GM18951 (cell line): ENCODE data around the gene FAM53C.

Experiments
- POLR2A ChIP-seq: IDR thresholded peaks from 4 replicates; pipeline ENCODE4 v1.6.1; 2011; ENCODE audit warnings: mild to moderate bottlenecking; ENCODE audit not compliant: insufficient read length, insufficient read depth; ENCODE audit errors: extremely low read depth
- in situ Hi-C: fragments of 300-500 bp; cut with MboI; formaldehyde crosslinking; loops from one replicate; pipeline ENCODE4 v1.12.0; 2022; ENCODE audit warnings: low sequenced_read_pairs, mixed read lengths, inconsistent platforms; ENCODE audit not compliant: unreplicated experiment

Gene FAM53C

DNA sequence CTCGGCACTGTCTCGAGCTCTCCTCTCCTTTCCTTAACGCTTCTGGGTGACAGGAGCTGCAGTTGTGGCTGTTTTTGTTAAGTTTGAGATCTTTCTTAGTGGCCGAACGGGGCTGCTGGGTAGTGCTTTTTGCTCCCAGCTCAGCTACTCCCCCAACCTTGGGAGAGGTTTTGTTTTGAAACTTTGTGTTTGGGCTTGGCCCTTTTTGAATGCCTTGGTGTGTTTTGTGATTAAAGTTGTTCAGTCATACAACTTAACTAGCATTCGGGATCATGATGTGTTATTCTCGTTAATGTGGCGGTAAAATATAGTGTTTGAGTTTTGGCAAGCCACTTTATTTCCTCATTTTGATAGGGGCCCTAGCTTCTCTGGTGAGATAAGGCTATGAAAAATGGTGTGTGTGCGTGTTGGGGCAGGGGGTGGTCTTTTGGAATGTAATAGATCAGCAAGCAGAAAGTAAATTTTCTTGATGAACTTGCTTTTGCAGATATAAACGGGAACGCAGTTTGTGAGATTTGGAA lies 15.6 kb downstream of the FAM53C start:
- TF ChIP-seq POLR2A = no peak
- in situ Hi-C loops = no loop called here

DNA sequence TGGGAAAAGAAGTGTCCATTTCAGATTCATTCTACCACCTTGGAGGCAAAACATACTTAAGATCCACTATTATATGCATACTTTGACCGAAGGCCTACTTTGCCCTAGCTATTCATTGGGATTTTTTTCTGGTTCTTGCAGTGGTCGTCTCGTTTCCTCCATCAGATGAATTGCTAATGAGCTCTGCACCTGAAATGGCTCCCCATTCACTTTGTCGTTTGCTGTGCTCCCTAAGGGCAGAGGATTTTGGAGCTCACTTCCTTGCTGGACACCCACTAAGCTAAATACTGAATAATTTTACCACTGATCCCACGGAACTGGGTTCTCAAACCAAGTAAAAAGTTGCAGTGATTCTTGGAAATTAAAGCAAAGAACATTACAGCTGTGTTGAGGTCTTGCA lies 16.3 kb downstream of the FAM53C start:
- in situ Hi-C loops = no loop called here
- TF ChIP-seq POLR2A = no peak

DNA sequence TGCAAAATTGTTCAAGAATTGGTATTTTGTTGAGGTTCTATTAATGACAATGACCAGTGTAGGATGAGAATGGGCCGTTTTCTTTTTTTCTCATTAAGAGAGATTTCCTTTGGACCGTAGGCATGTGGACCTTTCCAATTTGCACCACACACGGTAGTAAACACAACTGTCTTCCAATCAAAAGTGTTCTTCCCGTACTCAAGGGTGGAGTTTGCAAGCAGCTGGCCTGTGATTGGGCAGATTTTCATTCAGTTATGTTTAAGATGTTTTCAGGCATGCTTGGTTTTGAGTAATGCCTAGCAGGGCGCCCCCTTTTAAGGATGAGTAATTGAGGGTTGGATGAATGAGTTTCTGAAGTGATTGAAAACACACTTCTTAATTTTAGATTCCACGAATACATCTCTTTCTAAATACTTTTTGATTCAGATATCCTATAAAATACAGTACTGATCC lies 16.9 kb downstream of the FAM53C start:
- TF ChIP-seq POLR2A = no peak
- in situ Hi-C loops = no loop called here

DNA sequence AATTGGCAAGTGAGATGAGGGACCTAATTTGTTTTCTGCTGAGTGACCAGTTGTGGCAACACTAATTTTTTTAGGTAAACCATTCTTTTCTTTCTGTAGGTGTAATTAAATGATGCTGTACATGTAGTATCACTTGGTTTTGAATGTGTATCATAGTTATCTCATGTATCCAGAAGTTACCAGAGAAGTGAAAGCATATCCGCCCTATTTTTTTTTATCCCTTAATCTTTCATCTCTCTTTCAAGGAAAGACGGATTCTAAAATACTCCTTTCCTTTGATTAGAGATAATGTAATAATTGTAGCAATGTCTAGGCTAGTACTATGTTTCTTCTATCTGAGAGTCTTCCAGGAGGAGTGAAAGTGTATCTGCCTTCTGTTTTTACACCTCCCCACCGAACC lies 21.6 kb downstream of the FAM53C start:
- TF ChIP-seq POLR2A = no peak
- in situ Hi-C loops = no loop called here

DNA sequence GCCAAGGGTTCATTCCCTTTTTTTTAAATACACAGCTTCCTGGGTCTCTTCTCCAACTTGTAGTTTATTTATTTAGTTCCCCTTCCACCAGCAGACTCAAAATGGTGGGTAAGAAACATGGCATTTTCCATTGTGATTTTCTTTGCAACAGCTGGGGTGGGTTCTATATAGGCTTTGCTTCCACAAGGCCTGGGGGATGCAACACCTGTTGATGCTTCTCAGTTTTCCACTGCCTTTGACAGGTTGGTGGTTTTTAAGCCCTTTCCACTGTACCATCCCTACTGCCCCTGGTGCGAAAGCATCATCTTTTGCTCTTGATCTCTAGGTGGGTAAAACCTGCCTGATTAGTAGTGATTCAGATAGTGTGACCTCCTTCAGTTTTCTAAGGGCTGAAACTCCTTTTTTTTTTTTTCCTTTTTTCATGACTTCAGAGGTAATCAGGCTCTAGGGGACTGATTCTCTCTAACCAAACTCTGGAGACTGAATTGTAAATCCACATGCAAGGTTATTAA lies 22.9 kb downstream of the FAM53C start:
- TF ChIP-seq POLR2A = no peak

DNA sequence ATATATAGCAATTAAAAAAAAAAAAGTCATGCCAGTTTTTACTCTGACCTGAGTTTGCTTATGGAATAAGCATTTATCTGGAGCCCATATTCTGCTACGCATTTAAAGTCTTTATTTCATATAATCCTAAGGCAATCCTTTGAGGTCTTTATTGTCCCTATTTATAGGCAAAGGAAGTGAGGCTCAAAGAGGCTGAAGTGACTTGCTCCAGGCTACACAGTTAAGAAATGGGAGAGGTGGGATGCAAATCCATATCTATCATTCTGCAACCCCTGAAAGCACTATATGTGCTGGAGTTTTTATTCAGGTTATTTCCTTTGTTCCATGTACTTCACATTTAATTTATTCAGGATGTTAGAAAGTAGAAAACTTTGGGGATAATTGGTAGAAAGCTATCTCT lies 26.5 kb downstream of the FAM53C start:
- in situ Hi-C loops = no loop called here
- TF ChIP-seq POLR2A = no peak

More for the DNA sequence above, 22.9 kb downstream of the FAM53C start:
- in situ Hi-C loops = no loop called here

DNA sequence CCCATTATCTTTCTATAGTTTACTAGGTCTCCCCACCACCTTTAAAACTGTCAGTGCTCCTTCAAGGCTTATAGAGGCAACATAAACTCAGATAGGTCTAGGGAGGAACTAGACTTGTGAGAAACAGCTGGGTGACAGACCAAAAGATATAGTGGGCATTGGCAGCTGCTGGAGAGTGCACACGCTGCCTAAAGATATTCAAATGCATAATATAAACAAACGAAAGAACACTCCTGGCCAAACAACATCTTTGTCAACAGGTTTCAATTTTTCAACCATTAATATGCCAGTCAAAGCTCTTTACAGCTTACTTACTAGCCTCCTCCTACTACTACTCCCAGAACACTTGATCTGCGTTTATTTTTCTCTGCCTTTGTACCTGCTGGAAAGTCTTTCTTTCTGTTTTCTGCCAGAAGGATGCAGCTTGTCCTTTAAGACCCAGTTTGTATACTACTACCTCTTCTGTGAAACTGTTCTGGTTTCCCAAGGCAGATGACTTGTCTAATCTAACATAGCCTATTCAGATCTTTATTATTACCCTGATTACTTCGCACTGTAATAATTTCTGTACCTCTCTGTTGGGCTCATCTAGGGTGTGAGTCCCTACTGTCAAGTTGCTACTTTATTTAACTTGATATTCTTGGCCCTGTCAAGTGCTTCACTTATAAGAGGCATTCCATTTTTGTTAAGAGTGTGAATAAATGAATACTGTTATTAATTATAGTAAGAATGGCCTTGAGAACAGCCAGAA lies 28.7 kb downstream of the FAM53C start:
- no peak for TF ChIP-seq POLR2A
- in situ Hi-C loops = no loop called here

DNA sequence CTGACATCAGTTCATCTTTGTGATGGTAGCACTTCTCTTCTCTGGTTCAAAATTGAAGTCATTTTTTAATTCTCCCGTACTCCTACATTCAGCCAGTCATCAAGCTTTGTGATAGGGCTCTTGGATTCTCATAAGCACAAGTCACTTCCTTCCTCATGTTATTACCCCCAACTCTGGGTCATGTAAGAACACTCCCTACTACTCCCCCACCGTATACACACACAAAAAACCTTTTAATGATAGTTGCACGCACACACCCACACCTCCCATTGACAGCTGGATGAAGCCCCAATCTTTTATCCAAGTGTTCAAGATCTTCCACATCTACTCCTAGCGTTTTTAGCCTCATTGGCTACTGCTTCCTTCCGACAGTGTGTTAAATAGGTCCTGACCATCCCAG lies 31.2 kb downstream of the FAM53C start:
- TF ChIP-seq POLR2A = no peak
- in situ Hi-C loops = no loop called here

DNA sequence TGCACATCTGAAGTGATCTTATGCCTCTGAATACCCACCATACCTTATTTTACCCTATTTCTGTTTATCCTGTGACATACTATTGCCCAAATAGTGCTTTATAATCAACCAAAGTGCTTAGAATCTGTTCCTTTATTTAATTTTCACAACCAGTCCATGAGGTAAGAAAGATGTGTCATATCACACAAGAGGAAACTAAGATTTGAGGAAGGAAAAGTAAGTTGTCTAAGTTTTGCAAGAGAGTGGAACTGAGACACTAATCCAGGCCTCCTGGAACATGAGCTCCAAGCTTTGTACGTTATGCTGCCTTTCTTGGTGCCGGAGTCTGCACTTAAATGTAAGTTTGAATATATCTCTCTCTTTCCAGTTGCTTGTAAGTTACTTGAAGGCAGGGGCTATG lies 31.6 kb downstream of the FAM53C start:
- no peak for TF ChIP-seq POLR2A
- in situ Hi-C loops = no loop called here

DNA sequence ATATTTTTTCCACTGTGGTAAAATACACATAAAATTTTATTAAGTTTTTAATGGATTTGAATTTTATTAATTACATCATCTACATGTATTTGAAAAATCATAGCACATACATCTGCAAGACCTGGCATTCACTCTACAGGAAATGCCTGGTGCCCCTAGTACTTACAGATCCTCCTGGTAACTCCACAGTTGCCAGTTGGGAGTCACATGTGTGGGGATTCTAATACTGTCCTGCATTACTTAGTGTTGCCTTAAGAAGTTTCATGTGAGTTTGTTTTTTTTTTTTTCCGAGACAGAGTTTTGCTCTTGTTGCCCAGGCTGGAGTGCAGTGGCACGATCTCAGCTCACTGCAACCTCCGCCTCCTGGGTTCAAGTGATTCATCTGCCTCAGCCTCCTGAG lies 32.5 kb downstream of the FAM53C start:
- in situ Hi-C loops = no loop called here
- no peak for TF ChIP-seq POLR2A

DNA sequence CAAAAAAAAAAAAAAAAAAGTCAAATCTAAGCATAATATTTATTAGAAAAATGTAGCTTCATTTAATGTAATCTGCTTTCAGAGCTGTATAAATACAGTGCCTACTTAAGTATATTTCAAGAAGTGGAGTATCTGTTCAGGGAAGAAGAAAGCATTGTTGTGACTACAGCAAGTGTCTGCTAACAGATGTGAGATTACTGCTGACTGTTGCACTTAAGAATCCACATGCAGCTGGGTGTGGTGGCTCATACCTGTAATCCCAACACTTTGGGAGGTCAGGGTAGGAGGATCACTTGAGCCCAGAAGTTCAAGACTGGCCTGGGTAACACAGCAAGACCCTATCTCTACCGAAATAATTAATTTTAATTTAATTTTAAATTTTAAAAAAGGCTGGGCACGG lies 33.4 kb downstream of the FAM53C start:
- in situ Hi-C loops = no loop called here
- no peak for TF ChIP-seq POLR2A

DNA sequence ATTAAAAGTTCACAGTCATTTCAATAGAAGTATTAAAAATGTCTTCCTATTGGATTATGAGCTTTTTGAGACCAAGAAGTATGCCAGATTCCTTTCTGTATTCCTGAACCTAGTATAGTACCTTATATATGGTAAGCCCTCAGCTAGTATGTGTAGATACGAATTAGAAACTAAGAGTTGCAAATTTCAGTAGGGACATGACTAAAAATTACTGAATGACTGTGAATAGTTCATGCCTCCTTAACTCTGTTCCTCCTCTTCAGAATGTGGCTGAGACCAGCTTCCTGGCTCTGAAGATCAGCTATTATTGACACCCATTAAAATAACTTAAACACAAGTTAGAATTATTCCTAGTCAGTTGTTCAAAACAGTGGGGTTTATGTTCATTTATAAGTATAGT lies 34.2 kb downstream of the FAM53C start:
- in situ Hi-C loops = no loop called here
- no peak for TF ChIP-seq POLR2A

DNA sequence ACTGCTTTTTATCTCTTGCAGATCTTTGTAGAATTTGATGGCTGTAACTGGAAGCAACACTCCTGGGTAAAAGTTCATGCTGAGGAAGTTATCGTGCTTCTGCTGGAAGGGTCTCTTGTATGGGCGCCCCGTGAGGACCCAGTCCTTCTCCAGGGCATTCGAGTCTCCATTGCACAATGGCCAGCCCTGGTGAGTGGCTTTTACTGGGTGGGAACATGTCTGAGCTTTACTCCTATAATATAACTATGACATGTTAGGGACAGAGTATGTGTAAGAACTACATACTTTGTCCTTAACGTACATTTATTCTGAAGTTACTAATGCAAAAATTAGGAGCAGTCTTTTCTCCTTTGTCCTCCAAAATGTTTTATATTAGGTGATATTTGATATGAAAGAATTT lies 34.6 kb downstream of the FAM53C start:
- in situ Hi-C loops = no loop called here
- TF ChIP-seq POLR2A = no peak

DNA sequence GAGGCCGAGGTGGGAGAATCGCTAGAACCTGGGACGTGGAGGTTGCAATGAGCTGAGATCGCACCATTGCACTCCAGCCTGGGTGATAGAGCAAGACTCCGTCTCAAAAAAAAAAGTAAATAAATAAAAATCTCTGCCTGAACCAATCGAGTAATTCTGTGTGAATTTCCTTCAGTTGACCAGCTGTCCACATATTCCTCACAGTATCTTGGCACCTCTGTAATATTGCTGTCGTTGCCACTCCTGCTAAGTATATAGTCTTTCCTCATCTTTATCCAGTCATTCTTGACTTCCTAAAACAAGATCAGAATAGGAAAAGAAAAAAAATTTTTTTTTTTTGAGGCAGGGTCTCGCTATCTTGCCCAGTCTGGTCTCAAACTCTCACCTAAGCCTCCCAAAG lies 44.3 kb downstream of the FAM53C start:
- TF ChIP-seq POLR2A = no peak
- in situ Hi-C loops = no loop called here
